ENCODE results near the gene GMDS. TPM values are rescaled to one million over a fixed set of nuclear protein-coding genes. Genes with fewer than 3 reads are reported as not detected.

GMDS gene
- total RNA-seq, 1 experiment from 2014 or later, result 27.6 TPM

GRCh38 chr6:2226775-2227174, 18.6 kb downstream of the GMDS start:
- no peak overlapping the region for H3K18ac ChIP-seq (ENCODE audit: insufficient read length, low read depth, low read length)
- DNase-seq, result no peak
- no peak overlapping the region for H4K5ac ChIP-seq (ENCODE audit: insufficient read length, low read depth, low read length)
- no peak overlapping the region for H3T11ph ChIP-seq (ENCODE audit: low read length)
- H2BK12ac ChIP-seq (ENCODE audit: insufficient read length, low read depth, low read length), result no peak overlapping the region
- no peak overlapping the region for H2BK120ac ChIP-seq (ENCODE audit: low read depth, low read length, poor library complexity, severe bottlenecking)
- no peak overlapping the region for H2BK5ac ChIP-seq (ENCODE audit: insufficient read length, low read length)
- H3K56ac ChIP-seq (ENCODE audit: insufficient read length, low read depth, low read length), result no peak overlapping the region
- no peak overlapping the region for H4K8ac ChIP-seq (replicated peaks; ENCODE audit: insufficient read length, low read depth, low read length)
- no peak overlapping the region for H3K23ac ChIP-seq (ENCODE audit: insufficient read length, low read depth, low read length)
- H3K79me2 ChIP-seq (ENCODE audit: insufficient read depth, low read length), result no peaks in the 10 kb centered on the region; the same call in 1 of the 2 replicates
- no peaks in the 10 kb centered on the region for H3K9me3 ChIP-seq (ENCODE audit: control insufficient read depth, low read depth, low read length)
- no peaks in the 10 kb centered on the region for H4K20me1 ChIP-seq (ENCODE audit: control insufficient read depth, insufficient read depth, insufficient read length)
- H4K91ac ChIP-seq (ENCODE audit: insufficient read length, low read depth, low read length), result no peak overlapping the region
- no peak for TF ChIP-seq CTCF (conservative IDR thresholded peaks at IDR 0.05)
- H3K4me3 Mint-ChIP-seq, result no peak overlapping the region
- H2AK5ac ChIP-seq (ENCODE audit: insufficient read length, low read length), result no peak overlapping the region
- no peaks in the 10 kb centered on the region for H3K9me3 Mint-ChIP-seq
- no peaks in the 10 kb centered on the region for H3K27me3 ChIP-seq (ENCODE audit: insufficient read depth, low read length)
- H3K27ac Mint-ChIP-seq, result no peak overlapping the region
- no peak overlapping the region for H3K14ac ChIP-seq (ENCODE audit: insufficient read depth, low read length)
- peaks cover 3% of the 10 kb centered on the region; the same call in 1 of the 2 replicates for H3K4me1 ChIP-seq (ENCODE audit: insufficient read depth, low read length)
- peaks cover 4% of the 10 kb centered on the region for H3K79me1 ChIP-seq (ENCODE audit: insufficient read depth, low read depth, low read length, poor library complexity, severe bottlenecking)
- peaks cover 33 to 39% of the 10 kb centered on the region in 2 experiments for H3K4me1 Mint-ChIP-seq
- no peak overlapping the region for H3K4ac ChIP-seq (ENCODE audit: low read depth, low read length)
- whole genome bisulfite sequencing (ENCODE audit: extremely low coverage, insufficient read length, low lambda C conversion rate), result no CpG with 5 or more reads among the region's 2 CpGs
- H3K4me2 ChIP-seq (ENCODE audit: insufficient read depth, insufficient read length, low read length), result no peak overlapping the region
- H3K23me2 ChIP-seq (ENCODE audit: insufficient read length, low read depth, low read length, poor library complexity, severe bottlenecking), result no peaks in the 10 kb centered on the region
- no peak overlapping the region for H2BK20ac ChIP-seq (ENCODE audit: low read depth, low read length, poor library complexity, severe bottlenecking)
- H3K36me3 Mint-ChIP-seq (ENCODE audit: insufficient read depth in 1 of 3, low read depth in 3 of 3), result no peaks in the 10 kb centered on the region; a peak in 1 of 7 replicates
- no peak overlapping the region for H2BK15ac ChIP-seq (ENCODE audit: low read depth, low read length)
- H3K27me3 Mint-ChIP-seq (ENCODE audit: low read depth), result no peaks in the 10 kb centered on the region
- H2AFZ ChIP-seq (ENCODE audit: low read length), result no peak overlapping the region
- no peak overlapping the region for H3K9ac ChIP-seq (ENCODE audit: extremely low read depth, insufficient read length, low read length)
- no peak overlapping the region for H3K27ac ChIP-seq (ENCODE audit: insufficient read length, low read depth, low read length)
